T47D (cell line): ENCODE results near the gene GJB5.

Source experiments
- DNase-seq, 2 experiments: peaks; one replicate each; pipeline versions ENCODE4 v3.0.0 to v3.0.0-alpha.2; 2011 to 2012; ENCODE audit warnings: low read depth in 1 of 2, low spot score in 1 of 2
- JUND ChIP-seq: IDR thresholded peaks from 2 replicates; pipeline ENCODE4 v1.6.1; 2012; ENCODE audit warnings: low read depth
- in situ Hi-C: cut with HindIII; loops from 2 replicates; pipeline ENCODE4 v1.10.0; 2016; ENCODE audit warnings: low sequenced_read_pairs, low pct_unique_long_range_greater_than_20kb

The GJB5 gene

GRCh38 chr1:34781844-34782391, 27.1 kb downstream of the GJB5 start:
- TF ChIP-seq JUND: no peak
- DNase-seq: peak; percentile 38 to 54
- in situ Hi-C loops: no loop called here

GRCh38 chr1:34784751-34785221, 29.9 kb downstream of the GJB5 start:
- in situ Hi-C loops: no loop called here
- no peak for TF ChIP-seq JUND
- no peak for DNase-seq

GRCh38 chr1:34785231-34785874, 30.5 kb downstream of the GJB5 start:
- TF ChIP-seq JUND: no peak
- DNase-seq: no peak
- in situ Hi-C loops: no loop called here

GRCh38 chr1:34785875-34786470, 31.1 kb downstream of the GJB5 start:
- no peak for DNase-seq
- no peak for TF ChIP-seq JUND
- in situ Hi-C loops: no loop called here

- DNase-seq: peak; percentile 59 to 71
- in situ Hi-C loops: no loop called here
- TF ChIP-seq JUND: no peak
These were observed 31.9 kb downstream of the GJB5 start for GRCh38 chr1:34786521-34787325.

- no peak for TF ChIP-seq JUND
- DNase-seq: peak in 1 of 2 experiments; percentile 41
- in situ Hi-C loops: no loop called here
These were observed 32.9 kb downstream of the GJB5 start for GRCh38 chr1:34787461-34788420.

- in situ Hi-C loops: no loop called here
- DNase-seq: no peak
- no peak for TF ChIP-seq JUND
These were observed 36.1 kb downstream of the GJB5 start for GRCh38 chr1:34790985-34791384.

GRCh38 chr1:34792424-34792823, 37.6 kb downstream of the GJB5 start:
- no peak for TF ChIP-seq JUND
- no peak for DNase-seq
- in situ Hi-C loops: no loop called here

- TF ChIP-seq JUND: no peak
- in situ Hi-C loops: no loop called here
- no peak for DNase-seq
These were observed 38.3 kb downstream of the GJB5 start, which contains the start of gene GJA4 for GRCh38 chr1:34792868-34793727. Gene GJA4, plus strand, starts transcription at chr1:34792999. Its CDS starts 1,215 bp downstream, at chr1:34794214.

- DNase-seq: no peak
- TF ChIP-seq JUND: no peak
- in situ Hi-C loops: no loop called here
These were observed 39.3 kb downstream of the GJB5 start for GRCh38 chr1:34794001-34794789.

- TF ChIP-seq JUND: no peak
- in situ Hi-C loops: no loop called here
- DNase-seq: no peak
These were observed 39.9 kb downstream of the GJB5 start for GRCh38 chr1:34794790-34795180.
